K562 (cell line): ENCODE measurements around the gene CENPE. TPM values are rescaled to one million over a fixed set of nuclear protein-coding genes. Genes with fewer than 3 reads are reported as not detected.
A peak's percentile ranks its signal among the peaks of the same experiment; 100 is the strongest.

ENCODE experiments used
- ATAC-seq: fragments of 200-7000 bp; cut with Tn5 transposase; 3 replicates; pipeline ENCODE4 v1.9.1; 2020; ENCODE audit warnings: moderate library complexity
- BruUV-seq: library from RNA; stranded (reverse); fragments of 400-500 nt; replicated peaks from 2 replicates; lab custom pipeline; 2021; lab: Mats Ljungman, UMichigan
- CTCF ChIA-PET: fragments of 300-600 bp; formaldehyde crosslinking; extraction: SDS; loops from one replicate; lab custom pipeline; 2021; ENCODE audit warnings: low intra/inter-chr PET ratio; lab: Yijun Ruan, JAX
- POLR2A ChIA-PET: fragments of 300-600, 350-650 bp; sonication (Branson Sonifier 250); formaldehyde crosslinking; extraction: SDS; loops from one replicate; lab custom pipeline; 2021; ENCODE audit warnings: antibody characterized with exemption, inconsistent platforms; lab: Yijun Ruan, JAX
- DNase-seq, 4 experiments: peaks; one replicate each; pipeline versions ENCODE4 v3.0.0 to v3.0.0-alpha.2; 2011 to 2018; ENCODE audit warnings: low spot score in 3 of 4, mixed read lengths in 3 of 4; ENCODE audit errors: extremely low read depth in 1 of 4
- FAIRE-seq: peaks from 2 replicates; lab custom pipeline; 2011; peaks lifted over from hg19 to GRCh38; lab: Jason Lieb, UNC
- H2AFZ ChIP-seq: 2 replicates; pipeline ENCODE4 v1.6.0; 2011; ENCODE audit warnings: low read depth, low read length, control low read depth, inconsistent platforms
- H3K27ac ChIP-seq: fragments of 200-600 bp; 3 replicates; pipeline ENCODE4 v1.8.0; 2011; ENCODE audit warnings: low read depth, mild to moderate bottlenecking, control low read depth, inconsistent platforms, low read length, moderate library complexity, mixed read lengths; ENCODE audit errors: extremely low read depth
- H3K27me3 ChIP-seq, 2 experiments: fragments of 300-600 bp in 1 of 2; 2 replicates in 1 of 2; 3 replicates in 1 of 2; pipeline versions ENCODE4 v1.6.0 to v1.8.0; 2011; ENCODE audit warnings: inconsistent platforms in 2 of 2, low read length in 2 of 2, mild to moderate bottlenecking in 1 of 2, mixed read lengths in 1 of 2, moderate library complexity in 1 of 2; ENCODE audit not compliant: control insufficient read depth in 2 of 2, insufficient read depth in 2 of 2
- H3K36me3 ChIP-seq: fragments of 300-600 bp; 3 replicates; pipeline ENCODE4 v1.8.0; 2011; ENCODE audit warnings: mild to moderate bottlenecking, low read length, inconsistent platforms; ENCODE audit not compliant: control insufficient read depth, insufficient read depth
- H3K4me1 ChIP-seq, 2 experiments: fragments of 200-600 bp in 1 of 2; replicated peaks in 1 of 2; 2 replicates in 1 of 2; 3 replicates in 1 of 2; pipeline versions ENCODE4 v1.5.1 to v1.8.0; 2011; ENCODE audit warnings: inconsistent platforms in 2 of 2, low read length in 2 of 2, mild to moderate bottlenecking in 1 of 2, mixed read lengths in 1 of 2, moderate library complexity in 1 of 2; ENCODE audit not compliant: control insufficient read depth in 2 of 2, insufficient read depth in 2 of 2
- H3K4me2 ChIP-seq: 2 replicates; pipeline ENCODE4 v1.6.1; 2011; ENCODE audit warnings: low read length, control low read depth, inconsistent platforms, mixed read lengths; ENCODE audit not compliant: insufficient read depth
- H3K4me3 ChIP-seq: fragments of 200-600 bp; sonication (generic), shearing (Covaris generic); 2 replicates; pipeline ENCODE4 v1.5.1; 2016; ENCODE audit warnings: control low read depth, inconsistent platforms
- H3K79me2 ChIP-seq: fragments of 200-600 bp; 3 replicates; pipeline ENCODE4 v1.8.0; 2011; ENCODE audit warnings: low read length, inconsistent platforms; ENCODE audit not compliant: control insufficient read depth, insufficient read depth
- H3K9ac ChIP-seq, 2 experiments: 2 replicates each; pipeline versions ENCODE4 v1.6.0 to v1.6.1; 2011; ENCODE audit warnings: low read depth in 2 of 2, low read length in 2 of 2, control low read depth in 1 of 2, inconsistent platforms in 1 of 2, mild to moderate bottlenecking in 1 of 2, mixed read lengths in 1 of 2; ENCODE audit not compliant: insufficient read depth in 1 of 2
- H3K9me1 ChIP-seq: one replicate; pipeline ENCODE4 v1.6.0; 2011; ENCODE audit warnings: inconsistent platforms, mild to moderate bottlenecking, low read length, moderate library complexity; ENCODE audit not compliant: control insufficient read depth, insufficient read depth
- H3K9me3 ChIP-seq: replicated peaks from 2 replicates; pipeline ENCODE4 v1.5.1; 2011; ENCODE audit warnings: low read depth, low read length, inconsistent platforms; ENCODE audit not compliant: control insufficient read depth, insufficient read depth
- H4K20me1 ChIP-seq: replicated peaks from 2 replicates; pipeline ENCODE4 v1.6.1; 2011; ENCODE audit warnings: low read length, inconsistent platforms, mixed read lengths; ENCODE audit not compliant: control insufficient read depth, insufficient read depth
- CEBPB ChIP-seq: fragments of 450-650 bp; IDR thresholded peaks from 2 replicates; pipeline ENCODE4 v1.6.1; 2016; ENCODE audit warnings: missing genetic modification characterization, missing compliant biosample characterization
- CEBPG ChIP-seq, 3 experiments: fragments of 200-800 bp in 1 of 3; sonication (Bioruptor generic) in 1 of 3; sonication (generic) in 1 of 3; formaldehyde crosslinking in 1 of 3; IDR thresholded peaks in 2 of 3; conservative IDR thresholded peaks in 1 of 3; 2 replicates each; pipeline versions ENCODE4 v1.6.1 to v1.8.0; 2016 to 2022; ENCODE audit warnings: missing compliant biosample characterization in 2 of 3, missing genetic modification characterization in 2 of 3, mild to moderate bottlenecking in 1 of 3, missing genetic modification reagents in 1 of 3
- EGR1 ChIP-seq: fragments of 450-650 bp; conservative IDR thresholded peaks from 2 replicates; pipeline ENCODE4 v1.6.1; 2017; ENCODE audit warnings: mild to moderate bottlenecking
- GATAD2A ChIP-seq: fragments of 450-650 bp; IDR thresholded peaks from 2 replicates; pipeline ENCODE4 v1.6.1; 2017
- HDAC2 ChIP-seq: fragments of 450-650 bp; IDR thresholded peaks from 2 replicates; pipeline ENCODE4 v1.6.1; 2016; ENCODE audit warnings: mild to moderate bottlenecking
- HSF4 ChIP-seq: fragments of 250-450 bp; sonication (Bioruptor Pico); IDR thresholded peaks from 2 replicates; pipeline ENCODE4 v2.1.2; 2022; ENCODE audit warnings: mild to moderate bottlenecking, moderate library complexity, borderline replicate concordance
- JUND ChIP-seq, 2 experiments: IDR thresholded peaks; 2 replicates in 1 of 2; 3 replicates in 1 of 2; pipeline ENCODE4 v1.6.1; 2011; ENCODE audit warnings: borderline replicate concordance in 2 of 2, low read depth in 2 of 2, low read length in 2 of 2, improper control_type of control experiment in 1 of 2, missing biosample characterization in 1 of 2, missing genetic modification characterization in 1 of 2, missing genetic modification reagents in 1 of 2
- KAT8 ChIP-seq: fragments of 450-650 bp; IDR thresholded peaks from 2 replicates; pipeline ENCODE4 v1.6.1; 2016; ENCODE audit warnings: low read depth, mild to moderate bottlenecking
- MCM2 ChIP-seq: fragments of 450-650 bp; IDR thresholded peaks from 2 replicates; pipeline ENCODE4 v1.6.1; 2017; ENCODE audit warnings: low read depth, mild to moderate bottlenecking
- NFIC ChIP-seq: fragments of 450-650 bp; IDR thresholded peaks from 2 replicates; pipeline ENCODE4 v1.6.1; 2017; ENCODE audit warnings: mild to moderate bottlenecking, inconsistent platforms
- NFIX ChIP-seq: fragments of 250-450 bp; sonication (Bioruptor Pico); IDR thresholded peaks from 2 replicates; pipeline ENCODE4 v1.4.0; 2020; ENCODE audit warnings: low read depth, mild to moderate bottlenecking, moderate library complexity
- RHOXF2B ChIP-seq: fragments of 250-450 bp; sonication (Bioruptor Pico); conservative IDR thresholded peaks from 2 replicates; pipeline ENCODE4 v1.5.1; 2021
- SUPT5H ChIP-seq: fragments of 450-650 bp; IDR thresholded peaks from 2 replicates; pipeline ENCODE4 v1.6.1; 2016
- TGIF2 ChIP-seq: sonication (generic); formaldehyde crosslinking; IDR thresholded peaks from 2 replicates; pipeline ENCODE4 v1.8.1; 2022; ENCODE audit warnings: mild to moderate bottlenecking, missing genetic modification reagents, moderate library complexity
- ZNF280B ChIP-seq: fragments of 250-450 bp; sonication (Bioruptor Pico); IDR thresholded peaks from 2 replicates; pipeline ENCODE4 v1.5.1; 2021; ENCODE audit warnings: mild to moderate bottlenecking
- ZNF444 ChIP-seq: fragments of 250-450 bp; sonication (Bioruptor Pico); IDR thresholded peaks from 2 replicates; pipeline ENCODE4 v1.4.0; 2020; ENCODE audit warnings: mild to moderate bottlenecking, moderate library complexity
- WGBS: fragments of 100-300 bp; shearing (Covaris generic); methylation state at CpG from one replicate; pipeline ENCODE4 v1.1.6; 2016; ENCODE audit warnings: low coverage, mixed read lengths; ENCODE audit not compliant: insufficient coverage; ENCODE audit errors: missing lambda C conversion rate; 5-methylcytosine and 5-hydroxymethylcytosine counted together
- in situ Hi-C: fragments of 300-500 bp; cut with MboI; formaldehyde crosslinking; loops from 4 replicates; pipeline ENCODE4 v1.15.0; 2018; ENCODE audit warnings: inconsistent platforms, mixed read lengths
- intact Hi-C: fragments of 100-400 bp; cut with micrococcal nuclease; formaldehyde crosslinking; loops from 2 replicates; pipeline ENCODE4 v1.14.2; 2022
- polyA plus RNA-seq, 8 experiments: library from polyadenylated mRNA; depleted of rRNA in 4 of 8; stranded (reverse) in 5 of 8; unstranded in 3 of 8; fragments of >200 nt; fragmentation: Nextera tagmentation in 2 of 8; fragmentation: Illumina TruSeq in 1 of 8; extraction: Ambion mirVana in 2 of 8; extraction: Trizol in 1 of 8; gene quantifications; 2 replicates each; pipeline versions ENCODE4 v1.2.1 to v1.2.3, GENCODE V29; 2011 to 2014; ENCODE audit warnings: inconsistent platforms in 1 of 8, missing spikeins in 1 of 8
- total RNA-seq, 7 experiments: library from RNA; depleted of rRNA in 6 of 7; stranded (reverse); fragments of >200 nt in 6 of 7; fragmentation: Illumina TruSeq in 2 of 7; extraction: Trizol in 2 of 7; gene quantifications; 2 replicates each; pipeline versions ENCODE4 v1.2.1 to v1.2.3, GENCODE V29; 2011 to 2021; ENCODE audit warnings: low replicate concordance in 1 of 7
- TF ChIP-seq, protein P1 (sequence below): sonication (generic); formaldehyde crosslinking; IDR thresholded peaks from 2 replicates; pipeline ENCODE4 v1.8.0; 2022; ENCODE audit warnings: missing genetic modification reagents, mild to moderate bottlenecking, borderline replicate concordance

Gene CENPE
- total and polyA plus RNA-seq, 9 of the 15 experiments (the other 6 are each of a cell fraction or from before 2014, with no cell fraction given): 9.9 to 53.2 (median 27.4) TPM

- no TSS peak for BruUV-seq
- ChIA-PET POLR2A (interaction anchor here (1.7 kb wide), 1 partner anchor 10 kb away, joined by 6 read pairs; no protein-coding TSS in a partner anchor), CTCF (no interaction called here)
- Histone ChIP-seq H3K27ac (peak overlapping the region; percentile 80), H3K79me2 (peaks cover 21% of the 10 kb centered on the region; the same call in 2 of the 3 replicates), H3K36me3 (no peaks in the 10 kb centered on the region), H3K4me3 (peak overlapping the region; percentile 54), H3K9ac (peak overlapping the region; percentile 79 to 94), H3K27me3 (no peaks in the 10 kb centered on the region), H3K4me1 (peaks cover 10 to 13% of the 10 kb centered on the region in 2 experiments; a peak in 4 of 5 replicates), H2AFZ (peak overlapping the region; percentile 89), H4K20me1 (no peaks in the 10 kb centered on the region), H3K9me1 (no peaks in the 10 kb centered on the region), H3K9me3 (no peaks in the 10 kb centered on the region), H3K4me2 (peak overlapping the region; percentile 79)
- no peak for FAIRE-seq
- peak; percentile 91 for ATAC-seq
- under 1% methylated on average over 74 of the region's 82 CpGs for WGBS
- intact Hi-C loops (loop anchor here (5.0 kb wide), 1 partner anchor 249 kb away; the partner anchor contains the start of gene UBE2D3), in situ Hi-C loops (no loop called here)
- peak; percentile 59 to 79 (median 68) for DNase-seq
- TF ChIP-seq EGR1: no peak
- TF ChIP-seq CEBPB: no peak
- peak; percentile 93 for TF ChIP-seq TGIF2 (CRISPR knock-in tag)
- 0 out of 2 replicates have a peak, but pooled peaks have one; percentile 16 for TF ChIP-seq HDAC2
- no peak for TF ChIP-seq ZNF444 (CRISPR knock-in tag)
- TF ChIP-seq NFIC: no peak; the same call in 1 of the 2 replicates
- no peak for TF ChIP-seq GATAD2A
- TF ChIP-seq, protein P1, sequence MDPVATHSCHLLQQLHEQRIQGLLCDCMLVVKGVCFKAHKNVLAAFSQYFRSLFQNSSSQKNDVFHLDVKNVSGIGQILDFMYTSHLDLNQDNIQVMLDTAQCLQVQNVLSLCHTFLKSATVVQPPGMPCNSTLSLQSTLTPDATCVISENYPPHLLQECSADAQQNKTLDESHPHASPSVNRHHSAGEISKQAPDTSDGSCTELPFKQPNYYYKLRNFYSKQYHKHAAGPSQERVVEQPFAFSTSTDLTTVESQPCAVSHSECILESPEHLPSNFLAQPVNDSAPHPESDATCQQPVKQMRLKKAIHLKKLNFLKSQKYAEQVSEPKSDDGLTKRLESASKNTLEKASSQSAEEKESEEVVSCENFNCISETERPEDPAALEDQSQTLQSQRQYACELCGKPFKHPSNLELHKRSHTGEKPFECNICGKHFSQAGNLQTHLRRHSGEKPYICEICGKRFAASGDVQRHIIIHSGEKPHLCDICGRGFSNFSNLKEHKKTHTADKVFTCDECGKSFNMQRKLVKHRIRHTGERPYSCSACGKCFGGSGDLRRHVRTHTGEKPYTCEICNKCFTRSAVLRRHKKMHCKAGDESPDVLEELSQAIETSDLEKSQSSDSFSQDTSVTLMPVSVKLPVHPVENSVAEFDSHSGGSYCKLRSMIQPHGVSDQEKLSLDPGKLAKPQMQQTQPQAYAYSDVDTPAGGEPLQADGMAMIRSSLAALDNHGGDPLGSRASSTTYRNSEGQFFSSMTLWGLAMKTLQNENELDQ (CRISPR knock-in tag): no peak
- no peak for TF ChIP-seq JUND (IDR thresholded peaks at IDR 0.05; ENCODE audit: borderline replicate concordance, low read depth, low read length)
- no peak for TF ChIP-seq JUND (tag; IDR thresholded peaks at IDR 0.05; ENCODE audit: borderline replicate concordance, low read depth, low read length)
- TF ChIP-seq RHOXF2B (CRISPR knock-in tag): no peak
- TF ChIP-seq MCM2: no peak
- TF ChIP-seq CEBPG (CRISPR knock-in tag; IDR thresholded peaks at IDR 0.05): 0 out of 2 replicates have a peak, but pooled peaks have one; percentile 30
- TF ChIP-seq CEBPG (tag; conservative IDR thresholded peaks at IDR 0.05 in 1 of 2, IDR thresholded peaks at IDR 0.05 in 1 of 2): no peak
- TF ChIP-seq HSF4 (CRISPR knock-in tag): no peak
- peak; percentile 69 for TF ChIP-seq SUPT5H
- no peak for TF ChIP-seq ZNF280B (CRISPR knock-in tag)
- no peak for TF ChIP-seq KAT8
- TF ChIP-seq NFIX (CRISPR knock-in tag): no peak
Observed at GRCh38 chr4:103075894-103076746, 122.0 kb downstream of the CENPE start.
